HG03103 (cell line): ENCODE data around the gene QRICH1.

Experiments
- ATAC-seq: cut with Tn5 transposase; IDR thresholded peaks from one replicate; pipeline ENCODE4 v1.9.1; 2021; ENCODE audit warnings: low read depth; ENCODE audit not compliant: unreplicated experiment

QRICH1 gene

DNA sequence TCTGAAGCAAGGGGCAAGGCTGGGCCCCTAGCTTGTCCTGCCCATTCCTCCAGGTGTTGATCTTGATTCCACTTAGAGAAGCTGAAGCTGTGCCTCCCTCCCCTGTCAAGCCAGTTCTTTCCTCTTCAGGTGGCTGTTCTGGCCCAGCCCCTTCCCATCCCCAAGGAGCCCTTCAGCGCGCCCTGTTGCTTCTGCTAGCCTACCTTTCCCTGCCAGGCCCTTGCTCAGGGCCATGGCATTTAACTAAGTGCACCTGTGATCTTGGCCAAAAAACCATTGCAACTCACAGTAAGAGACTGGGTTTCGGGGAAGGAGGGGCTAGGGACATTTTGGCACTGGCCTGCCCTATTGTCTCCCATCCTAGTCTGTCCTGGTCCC lies 88.6 kb downstream of the QRICH1 start:
- ATAC-seq, result no peak

DNA sequence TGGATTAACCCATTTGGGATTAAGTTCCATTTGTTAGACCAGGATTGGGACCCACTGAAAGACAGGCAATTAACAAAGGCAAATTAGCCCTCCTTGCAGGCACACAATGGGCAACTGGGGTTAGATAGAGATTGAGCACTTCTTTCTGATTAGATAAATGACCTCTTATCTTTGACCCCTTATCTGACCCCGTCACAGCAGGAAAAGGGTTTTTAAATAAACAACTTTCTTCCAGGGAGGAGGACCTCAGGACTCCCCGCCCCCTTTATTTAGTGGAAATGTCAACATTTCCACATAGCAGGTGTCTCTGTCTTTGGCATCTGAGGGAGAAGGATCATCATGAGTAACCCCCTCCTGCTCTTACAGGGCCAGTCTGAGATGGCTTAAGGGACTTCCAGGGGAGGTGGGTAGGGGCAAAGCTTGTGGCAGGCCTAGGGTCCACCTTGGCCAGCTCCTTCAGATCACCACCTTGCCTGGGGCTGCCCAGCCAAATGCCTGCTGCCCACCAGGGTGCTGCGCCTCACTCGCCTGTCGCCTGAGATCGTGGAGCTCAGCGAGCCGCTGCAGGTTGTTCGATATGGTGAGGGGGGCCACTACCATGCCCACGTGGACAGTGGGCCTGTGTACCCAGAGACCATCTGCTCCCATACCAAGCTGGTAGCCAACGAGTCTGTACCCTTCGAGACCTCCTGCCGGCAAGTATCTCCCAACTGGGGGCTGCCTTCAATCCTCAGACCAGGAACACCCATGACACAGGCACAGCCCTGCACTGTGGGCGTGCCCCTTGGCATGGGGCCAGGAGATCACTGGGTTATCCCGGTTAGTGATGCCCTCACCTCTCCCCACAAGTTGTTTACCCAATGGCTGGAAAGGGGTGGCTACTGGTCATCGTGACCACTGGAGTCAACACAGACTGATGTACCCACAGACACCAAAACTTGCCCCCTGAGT lies 89.2 kb downstream of the QRICH1 start:
- no peak for ATAC-seq

DNA sequence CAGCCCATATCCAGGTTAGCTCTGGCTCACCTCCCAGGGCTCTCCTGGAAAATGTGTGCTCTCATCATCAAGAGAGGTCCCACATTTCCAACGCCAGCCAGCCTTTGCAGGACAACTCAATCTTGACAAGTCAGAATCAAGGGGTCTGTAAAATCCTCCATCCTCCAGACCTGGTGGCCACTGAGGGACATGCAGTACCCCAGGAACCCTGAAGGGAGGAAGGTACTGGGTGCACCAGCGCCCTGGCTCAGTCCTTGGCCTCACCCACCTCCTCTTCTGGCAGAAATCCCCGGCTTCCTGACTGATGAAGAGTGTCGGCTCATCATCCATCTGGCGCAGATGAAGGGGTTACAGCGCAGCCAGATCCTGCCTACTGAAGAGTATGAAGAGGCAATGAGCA lies 92.7 kb downstream of the QRICH1 start:
- no peak for ATAC-seq

DNA sequence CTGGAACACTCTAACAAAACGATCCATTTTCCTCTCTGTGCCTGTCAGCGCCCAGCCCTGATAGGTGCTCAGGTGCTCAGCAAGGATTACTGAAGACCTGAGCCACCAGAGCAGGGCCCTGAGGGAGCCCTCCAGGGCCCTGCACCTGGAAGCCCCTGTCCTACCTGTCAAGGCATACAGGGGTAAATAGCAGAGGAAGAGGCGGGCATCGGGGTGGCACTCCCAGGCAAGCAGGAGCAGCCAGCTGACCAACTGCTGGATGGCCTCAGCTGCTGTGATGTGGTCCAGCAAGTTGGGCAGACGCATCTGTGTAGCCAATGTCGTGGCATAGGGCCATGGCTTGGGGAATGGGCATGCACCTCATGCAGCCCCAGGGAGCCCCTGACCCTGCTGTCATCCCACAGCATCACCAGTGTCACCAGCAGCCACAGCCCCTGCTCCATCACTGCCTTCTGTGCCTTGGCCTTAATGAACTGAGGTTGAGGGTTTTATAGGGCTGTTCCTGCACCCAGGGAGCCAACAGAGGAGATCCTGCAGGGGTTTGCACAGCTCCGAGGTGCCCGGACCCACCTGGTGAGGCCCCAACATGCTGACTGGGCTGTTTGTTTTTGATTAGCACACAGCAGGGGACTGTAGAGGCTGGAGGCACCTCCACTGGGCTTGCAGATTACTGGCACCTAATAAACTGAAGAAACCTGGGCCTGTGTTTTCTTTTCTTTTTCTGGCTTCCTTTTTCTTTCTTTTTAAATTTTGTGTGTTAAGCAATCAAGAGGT lies 94.6 kb downstream of the QRICH1 start:
- ATAC-seq, result no peak

DNA sequence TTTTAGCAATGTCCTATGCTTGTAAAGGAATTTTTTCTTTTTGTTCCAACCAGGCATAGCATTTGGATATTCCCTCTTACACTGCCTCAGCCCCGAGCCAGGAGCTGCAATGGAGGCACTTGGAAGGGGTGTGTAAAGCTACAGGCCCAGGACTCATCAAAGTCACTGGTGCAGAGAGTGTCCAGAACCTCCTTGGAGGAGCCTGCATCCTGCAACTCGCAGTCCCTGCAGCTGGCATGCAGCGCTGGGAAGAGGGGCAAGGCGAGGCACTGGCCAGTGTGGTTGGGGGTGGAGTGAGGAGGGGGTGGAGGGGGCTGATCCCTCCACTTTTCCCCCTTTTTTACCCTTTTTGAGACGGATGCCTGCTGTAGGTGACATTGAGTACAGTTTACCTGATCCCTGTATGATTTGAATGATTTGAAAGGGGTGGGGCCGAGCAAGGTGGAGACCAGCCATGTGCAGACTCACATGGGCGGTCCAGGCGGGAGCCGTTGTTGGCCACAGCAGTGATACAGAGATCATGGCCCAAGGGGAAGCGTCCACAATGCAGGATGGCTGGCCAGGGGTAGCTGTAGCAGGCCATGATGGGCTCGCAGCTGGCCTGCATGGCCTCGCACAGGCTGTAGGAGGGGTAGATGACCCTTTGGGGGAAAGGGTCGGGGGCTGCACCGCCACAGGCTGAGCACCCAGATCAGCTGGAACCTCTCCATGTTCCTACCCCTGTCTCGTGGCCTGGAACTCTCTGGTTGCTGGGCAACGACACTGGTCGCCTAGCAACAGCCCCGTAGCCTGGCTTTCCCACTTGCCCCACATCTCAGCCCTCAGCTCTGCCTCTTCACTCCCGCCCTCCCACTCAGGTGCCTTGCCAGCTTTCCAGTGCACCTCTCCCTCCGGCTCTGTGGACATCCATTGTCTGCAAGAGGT lies 95.9 kb downstream of the QRICH1 start:
- ATAC-seq, result no peak

DNA sequence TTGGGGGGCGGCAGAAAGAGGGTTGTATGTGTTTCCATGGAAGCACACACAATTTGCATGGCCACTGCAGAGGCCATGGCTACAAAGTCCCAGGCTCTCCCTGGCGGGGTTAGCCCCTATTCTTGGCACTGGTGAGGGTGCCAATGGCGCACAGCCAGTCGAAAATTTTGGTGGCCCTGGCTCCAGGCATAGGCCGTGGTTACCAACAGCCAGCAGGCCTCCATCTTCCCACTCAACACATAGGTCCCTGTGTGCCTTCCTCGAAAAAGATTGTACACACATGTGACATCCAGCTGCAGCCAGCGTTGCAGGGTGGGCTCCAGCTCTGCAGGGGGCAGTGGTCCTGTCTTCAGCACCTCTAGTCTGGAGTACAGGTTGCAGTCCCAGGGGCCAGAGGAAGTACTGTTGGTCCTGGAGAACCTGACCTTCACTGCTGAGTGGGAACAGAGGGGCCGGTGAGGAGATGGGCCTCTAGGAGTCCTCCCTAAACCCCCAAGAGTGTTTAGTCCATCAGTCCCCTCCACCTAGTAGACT lies 96.7 kb downstream of the QRICH1 start:
- ATAC-seq, result no peak

DNA sequence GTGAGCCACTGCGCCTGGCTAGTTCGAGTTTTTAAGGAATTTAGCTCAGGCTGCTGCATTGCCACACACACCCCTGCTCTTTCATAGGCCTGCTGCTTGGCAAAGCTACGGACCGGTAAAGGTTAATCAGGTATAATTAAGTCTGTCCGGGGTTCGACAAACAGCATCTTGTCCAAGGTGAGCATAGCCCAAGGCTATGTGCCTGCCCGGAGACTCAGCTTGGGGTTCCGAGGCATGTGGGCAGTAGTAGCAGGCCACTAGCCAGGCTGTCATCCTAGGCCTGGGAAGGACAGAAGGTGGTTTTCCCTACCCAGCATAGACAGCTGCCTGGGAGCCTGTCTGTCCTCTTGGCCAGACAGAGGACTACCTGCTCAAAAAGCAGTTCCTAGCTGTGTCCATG lies 97.2 kb downstream of the QRICH1 start:
- ATAC-seq, result no peak

DNA sequence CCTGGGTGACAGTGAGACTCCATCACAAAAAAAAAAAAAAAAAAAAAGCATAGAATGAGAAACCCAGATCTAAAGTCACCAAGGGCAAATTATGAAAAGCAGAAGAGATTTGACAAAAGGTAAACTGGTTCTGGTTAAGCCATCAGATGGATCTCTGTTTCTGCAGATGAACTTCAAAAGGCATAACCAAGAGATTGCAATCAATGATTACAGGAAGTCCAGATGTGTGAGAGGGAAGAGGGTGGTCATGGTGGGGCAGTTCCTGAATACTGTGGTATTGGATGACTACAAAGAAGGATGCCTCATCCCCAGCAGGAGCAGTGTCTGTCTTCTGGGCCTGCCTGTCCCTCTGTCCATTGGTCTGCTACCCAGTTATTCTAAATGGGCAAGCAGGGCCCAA lies 100.0 kb downstream of the QRICH1 start:
- ATAC-seq, result no peak

DNA sequence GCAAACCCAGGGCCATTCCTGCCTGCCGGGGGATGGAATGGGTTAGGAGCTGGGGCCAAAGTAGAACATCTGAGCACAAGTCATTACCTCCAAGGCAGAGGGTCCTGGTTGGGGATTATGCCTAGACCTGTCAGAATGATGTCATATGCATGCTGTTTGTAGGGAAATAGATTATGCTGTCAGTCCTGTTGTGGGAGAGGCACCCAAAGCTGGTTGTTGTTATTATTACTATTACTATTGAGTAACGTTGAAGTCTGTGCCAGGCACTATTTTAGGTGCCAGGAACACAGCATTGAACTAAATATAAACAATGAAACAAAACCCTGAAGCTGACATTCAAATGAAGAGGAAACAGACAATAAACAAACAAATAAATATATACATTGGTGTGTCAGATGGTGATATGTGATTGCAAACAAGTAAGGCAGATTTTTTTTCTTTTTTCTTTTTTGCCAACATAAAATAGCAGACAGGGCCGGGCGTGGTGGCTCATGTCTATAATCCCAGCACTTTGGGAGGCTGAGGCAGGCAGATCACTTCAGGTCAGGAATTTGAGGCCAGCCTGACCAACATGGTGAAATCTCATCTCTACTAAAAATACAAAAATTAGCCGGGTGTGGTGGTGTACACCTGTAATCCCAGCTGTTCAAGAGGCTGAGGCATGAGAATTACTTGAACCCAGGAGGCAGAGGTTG lies 101.9 kb downstream of the QRICH1 start:
- ATAC-seq, result no peak

DNA sequence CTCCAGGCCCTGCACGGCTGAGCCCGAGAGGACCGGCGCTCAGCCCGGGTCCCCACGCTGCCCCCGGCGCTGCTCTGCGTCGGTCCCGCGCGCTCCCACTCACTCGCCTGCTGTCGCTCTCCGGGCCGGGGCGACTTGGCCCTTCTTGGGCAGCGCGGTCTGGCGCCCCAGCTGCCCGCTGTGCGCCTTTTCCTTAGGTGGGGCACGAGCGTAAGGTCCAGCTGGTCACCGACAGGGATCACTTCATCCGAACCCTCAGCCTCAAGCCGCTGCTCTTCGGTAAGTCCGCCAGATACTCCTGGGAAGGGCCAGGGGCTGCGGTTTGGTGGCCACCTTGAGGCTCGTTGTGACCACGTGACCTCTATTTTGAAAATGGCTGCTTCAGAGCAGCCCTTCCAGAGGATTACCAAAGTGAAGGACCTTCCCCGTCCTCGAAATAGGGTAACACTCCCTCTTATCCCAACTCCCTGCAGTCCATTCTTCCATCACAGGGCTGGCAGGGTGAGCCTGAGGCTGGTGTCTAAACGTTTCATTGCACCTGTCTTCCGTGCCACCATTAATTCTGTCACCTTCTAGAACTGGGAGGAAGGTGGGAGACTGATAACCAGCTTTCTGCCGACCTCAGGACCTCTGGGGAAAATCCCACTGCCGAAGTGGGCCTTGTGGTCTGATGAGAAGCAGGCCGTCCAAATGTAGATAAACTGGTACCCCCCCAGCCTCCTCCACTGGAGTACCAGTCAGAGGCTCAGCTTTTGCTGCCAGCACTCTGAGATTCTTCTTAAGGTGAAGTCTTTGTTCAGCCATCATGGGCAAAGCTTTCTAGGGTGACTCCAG lies 103.0 kb downstream of the QRICH1 start:
- peak; percentile 20 for ATAC-seq

DNA sequence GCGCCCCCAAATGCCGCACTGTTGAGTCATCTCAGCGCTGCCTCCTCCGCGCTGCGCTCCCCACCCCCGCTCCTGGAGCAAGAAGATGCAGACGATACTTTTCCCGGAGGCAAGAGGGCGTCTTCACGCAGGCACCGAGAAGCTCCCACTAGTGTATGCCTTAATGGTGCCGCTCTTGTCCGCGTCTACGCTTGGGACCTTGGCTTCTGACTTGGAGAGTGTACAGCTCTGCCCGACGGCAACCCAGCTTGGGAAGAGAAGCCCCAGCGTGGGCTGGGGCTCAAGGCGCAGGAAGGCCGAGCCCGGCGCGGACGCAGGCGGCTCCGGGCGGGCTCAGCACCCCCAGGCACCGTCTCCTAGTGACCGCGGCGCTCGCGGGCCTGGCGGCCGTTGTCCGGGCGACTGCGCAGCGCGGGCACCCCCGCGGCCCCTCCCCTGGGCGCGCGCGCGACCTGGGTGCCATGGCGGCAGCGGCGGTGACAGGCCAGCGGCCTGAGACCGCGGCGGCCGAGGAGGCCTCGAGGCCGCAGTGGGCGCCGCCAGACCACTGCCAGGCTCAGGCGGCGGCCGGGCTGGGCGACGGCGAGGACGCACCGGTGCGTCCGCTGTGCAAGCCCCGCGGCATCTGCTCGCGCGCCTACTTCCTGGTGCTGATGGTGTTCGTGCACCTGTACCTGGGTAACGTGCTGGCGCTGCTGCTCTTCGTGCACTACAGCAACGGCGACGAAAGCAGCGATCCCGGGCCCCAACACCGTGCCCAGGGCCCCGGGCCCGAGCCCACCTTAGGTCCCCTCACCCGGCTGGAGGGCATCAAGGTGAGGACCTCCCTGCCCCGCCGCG lies 103.9 kb downstream of the QRICH1 start, which contains the start of gene P4HTM:
Gene P4HTM, plus strand, starts transcription at position 446 of the 840 bp plus-strand sequence. Its CDS starts 16 bp downstream, at position 462.
- peak; percentile 48 for ATAC-seq

DNA sequence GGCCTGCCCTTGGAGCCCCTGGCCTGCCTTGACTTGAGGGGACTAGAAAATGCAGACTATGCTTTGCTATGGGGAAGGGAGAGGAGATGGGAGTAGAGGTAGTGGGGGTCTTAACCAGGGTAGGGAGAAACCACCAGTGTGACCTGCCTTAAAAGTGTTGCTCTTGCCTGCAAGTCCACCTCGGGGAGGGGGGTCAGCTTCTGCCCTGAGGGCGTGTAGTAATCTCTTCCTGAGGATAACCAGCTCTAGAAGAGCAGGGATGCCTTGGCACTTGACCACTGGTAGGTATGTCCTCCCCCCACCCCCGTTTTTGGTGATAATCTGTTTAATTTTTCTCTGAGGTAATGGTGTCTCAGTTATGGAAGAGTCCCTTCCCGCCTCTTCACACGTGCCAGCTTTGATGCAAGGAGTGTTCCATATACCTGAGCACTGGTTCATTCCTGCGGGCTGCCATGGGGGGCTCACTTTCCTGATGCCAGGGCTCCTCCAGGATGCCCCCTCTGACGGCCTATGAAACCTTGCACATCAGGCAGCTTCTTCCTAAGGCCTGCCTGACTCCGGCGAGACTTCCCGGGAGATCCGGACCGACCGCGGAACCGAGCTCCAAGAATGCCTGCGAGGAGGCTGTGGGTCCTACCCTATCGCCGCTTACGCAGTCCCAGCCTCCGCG lies 104.6 kb downstream of the QRICH1 start:
- no peak for ATAC-seq

DNA sequence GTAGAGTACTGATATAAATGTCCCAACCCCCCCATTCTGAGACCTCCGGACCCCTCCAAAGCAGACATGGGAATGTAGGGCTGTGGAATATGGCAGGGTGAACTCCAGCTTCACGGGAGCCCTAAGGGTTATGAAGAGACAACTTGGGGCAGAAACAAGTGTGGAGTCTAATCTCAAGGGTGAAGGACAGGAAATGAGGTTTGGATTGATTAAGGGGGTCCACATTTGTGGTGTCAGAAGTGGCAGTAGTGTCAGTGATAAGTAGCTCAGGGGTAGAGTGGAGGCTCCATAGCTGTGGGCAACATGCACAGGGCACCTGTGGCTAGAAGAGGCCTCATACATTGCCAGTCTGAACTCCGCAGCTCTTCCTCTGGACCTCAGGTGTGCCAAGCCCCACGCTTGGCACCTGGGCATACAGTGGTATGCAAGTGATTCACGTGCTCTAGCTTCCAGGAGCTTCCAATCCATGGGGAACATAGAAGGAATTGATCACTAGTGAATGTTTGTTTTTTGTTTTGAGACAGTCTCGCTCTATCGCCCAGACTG lies 108.0 kb downstream of the QRICH1 start:
- no peak for ATAC-seq

DNA sequence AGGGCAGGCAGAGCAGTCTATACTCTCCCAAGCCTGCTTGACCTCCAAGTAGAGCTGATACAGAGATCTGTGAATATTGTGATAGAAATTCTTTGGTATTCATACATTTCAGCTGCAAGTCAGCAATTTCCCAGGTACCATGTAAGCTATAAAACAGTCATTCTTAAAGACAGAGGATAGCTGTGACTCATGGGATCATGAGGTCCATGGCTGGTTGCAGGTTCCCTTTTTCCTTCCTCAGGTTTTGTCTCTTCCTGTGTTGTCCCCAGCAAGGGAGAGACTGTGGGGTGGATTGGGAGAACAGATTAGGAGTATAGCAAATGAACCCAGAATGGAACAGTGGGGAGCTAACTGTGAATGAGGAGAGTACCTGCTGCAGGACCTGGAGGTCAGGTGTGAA lies 109.2 kb downstream of the QRICH1 start:
- ATAC-seq, result no peak

DNA sequence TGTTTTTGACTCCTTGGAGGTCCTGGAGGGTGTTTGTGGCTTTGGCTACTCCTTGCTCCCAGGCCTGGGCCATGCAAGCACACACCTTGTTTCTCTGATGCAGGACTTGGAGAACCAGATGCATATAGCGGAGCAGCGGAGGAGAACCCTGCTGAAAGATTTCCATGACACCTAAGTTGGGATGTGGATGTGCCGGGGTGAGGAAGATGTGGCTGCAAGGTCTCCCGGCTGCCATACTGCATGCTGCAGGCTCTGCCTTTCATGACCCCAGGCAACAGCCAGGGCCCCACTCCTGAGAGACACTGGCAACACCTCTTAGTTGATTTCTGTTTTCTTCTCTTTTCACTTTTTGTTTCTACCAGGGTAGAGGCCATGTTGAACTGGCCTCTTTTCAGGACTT lies 110.8 kb downstream of the QRICH1 start:
- no peak for ATAC-seq

DNA sequence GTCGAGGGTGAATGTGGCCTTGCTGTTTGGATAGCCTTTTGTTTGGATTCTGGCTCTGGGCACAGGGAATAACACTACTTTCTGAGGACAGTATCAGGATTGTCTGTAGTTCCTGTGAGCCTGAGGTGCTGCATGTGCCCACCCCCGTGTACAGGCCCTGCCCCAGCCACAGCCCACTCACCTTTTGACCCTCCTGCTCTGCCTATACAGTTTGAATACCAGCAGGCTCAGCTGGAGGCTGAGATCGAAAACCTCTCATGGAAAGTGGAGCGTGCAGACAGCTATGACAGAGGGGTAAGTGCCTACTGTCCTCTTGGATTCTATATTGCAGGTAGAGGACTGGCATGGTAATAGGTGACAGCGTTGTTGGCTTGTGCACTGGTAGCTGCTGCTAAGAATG lies 111.2 kb downstream of the QRICH1 start:
- ATAC-seq, result no peak

DNA sequence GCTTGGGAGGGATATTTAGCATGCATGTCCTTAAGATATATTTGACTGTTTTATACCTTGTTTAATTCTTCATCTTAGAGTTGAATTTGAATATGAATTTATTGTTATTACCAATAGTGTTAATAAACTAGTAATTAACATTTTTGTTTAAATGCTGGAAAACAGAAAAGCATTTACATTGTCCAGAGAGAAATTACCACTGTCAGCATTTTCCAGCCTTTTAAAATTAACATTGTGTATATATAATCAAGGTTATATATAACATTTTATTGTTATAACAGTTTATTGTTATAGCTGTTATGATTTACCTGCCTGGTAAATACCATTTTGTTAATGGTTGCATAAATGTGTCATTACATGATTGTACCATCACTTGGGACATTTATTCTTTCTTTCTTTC lies 111.9 kb downstream of the QRICH1 start:
- ATAC-seq, result no peak
